ENCODE results near the gene WDR33.

Gene WDR33

GRCh38 chr2:127673291-127674069 lies 137.5 kb downstream of the WDR33 start:
- no peak for DNase-seq

- DNase-seq = no peak
Measured at GRCh38 chr2:127672341-127673224, 138.4 kb downstream of the WDR33 start.

DNA sequence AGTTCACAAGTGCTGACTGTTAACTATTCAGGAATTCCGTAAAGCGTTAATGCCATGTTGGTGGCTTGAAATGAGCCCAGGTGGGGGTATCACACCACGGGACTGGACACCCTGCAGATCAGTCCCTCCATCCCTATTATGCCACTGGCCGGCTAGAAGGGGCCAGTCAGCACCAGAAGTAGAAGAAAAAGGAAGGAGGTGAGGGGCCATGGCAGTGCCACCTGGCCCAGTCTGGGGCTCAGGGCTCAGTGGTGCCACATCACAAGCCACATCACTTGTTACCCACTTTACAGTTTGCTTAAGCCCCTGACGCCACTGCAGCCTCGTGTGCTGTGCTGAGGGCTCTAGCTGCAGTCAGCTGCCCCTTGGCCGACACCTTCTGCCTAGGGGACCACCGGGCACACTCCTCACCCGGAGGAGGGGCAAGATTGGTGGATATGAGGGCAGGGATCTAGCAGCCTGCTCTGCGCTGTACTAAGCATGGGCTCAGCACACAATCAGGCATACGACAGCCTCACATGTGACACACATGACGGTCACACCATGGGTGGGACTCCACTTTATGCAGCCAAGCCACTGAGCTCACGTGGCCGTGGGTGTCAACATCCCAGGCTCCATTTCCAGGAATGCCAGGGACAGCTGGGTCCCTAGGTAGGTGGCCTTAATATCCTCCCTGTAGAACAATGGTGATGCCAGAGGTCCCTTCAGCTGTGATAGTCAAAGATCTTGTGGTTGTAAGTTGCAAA lies 139.2 kb downstream of the WDR33 start:
- DNase-seq = no peak

DNA sequence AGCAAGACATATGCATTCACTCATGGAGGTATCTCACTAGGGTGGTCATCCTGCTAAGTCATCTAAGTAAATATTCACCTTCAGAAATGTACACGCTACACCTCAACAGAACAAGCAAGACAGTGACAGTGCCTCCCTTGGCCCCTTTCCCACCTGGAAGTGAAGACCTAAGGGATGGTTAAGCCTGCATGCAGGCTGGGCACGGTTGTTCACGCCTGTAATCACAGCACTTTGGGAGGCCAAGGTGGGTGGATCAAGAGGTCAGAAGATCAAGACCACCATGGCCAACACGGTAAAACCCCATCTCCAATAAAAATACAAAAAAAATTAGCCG lies 140.0 kb downstream of the WDR33 start:
- DNase-seq = no peak

- no peak for DNase-seq
Measured at GRCh38 chr2:127670055-127670956, 140.7 kb downstream of the WDR33 start.

DNA sequence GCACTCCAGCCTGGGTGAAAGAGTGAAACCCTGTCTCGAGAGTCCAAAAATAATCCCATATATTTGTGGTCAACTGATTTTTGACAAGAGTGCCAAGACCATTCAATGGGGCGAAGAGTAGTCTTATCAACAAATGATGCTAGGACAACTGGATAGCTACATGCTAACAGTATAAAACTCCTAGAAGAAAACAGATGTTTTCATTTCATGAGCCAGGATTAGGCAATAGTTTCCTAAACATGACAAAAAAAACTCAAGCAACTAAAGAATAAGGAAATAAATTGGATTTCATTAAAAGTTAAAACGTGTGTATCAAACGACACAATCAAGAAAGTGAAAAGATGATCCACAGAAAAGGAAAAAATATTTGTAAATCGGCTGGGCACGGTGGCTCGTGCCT lies 141.9 kb downstream of the WDR33 start:
- DNase-seq = no peak

- DNase-seq = no peak
Measured at GRCh38 chr2:127665267-127665893, 145.6 kb downstream of the WDR33 start.

- DNase-seq = no peak
Measured at GRCh38 chr2:127664895-127665225, 146.1 kb downstream of the WDR33 start.

DNA sequence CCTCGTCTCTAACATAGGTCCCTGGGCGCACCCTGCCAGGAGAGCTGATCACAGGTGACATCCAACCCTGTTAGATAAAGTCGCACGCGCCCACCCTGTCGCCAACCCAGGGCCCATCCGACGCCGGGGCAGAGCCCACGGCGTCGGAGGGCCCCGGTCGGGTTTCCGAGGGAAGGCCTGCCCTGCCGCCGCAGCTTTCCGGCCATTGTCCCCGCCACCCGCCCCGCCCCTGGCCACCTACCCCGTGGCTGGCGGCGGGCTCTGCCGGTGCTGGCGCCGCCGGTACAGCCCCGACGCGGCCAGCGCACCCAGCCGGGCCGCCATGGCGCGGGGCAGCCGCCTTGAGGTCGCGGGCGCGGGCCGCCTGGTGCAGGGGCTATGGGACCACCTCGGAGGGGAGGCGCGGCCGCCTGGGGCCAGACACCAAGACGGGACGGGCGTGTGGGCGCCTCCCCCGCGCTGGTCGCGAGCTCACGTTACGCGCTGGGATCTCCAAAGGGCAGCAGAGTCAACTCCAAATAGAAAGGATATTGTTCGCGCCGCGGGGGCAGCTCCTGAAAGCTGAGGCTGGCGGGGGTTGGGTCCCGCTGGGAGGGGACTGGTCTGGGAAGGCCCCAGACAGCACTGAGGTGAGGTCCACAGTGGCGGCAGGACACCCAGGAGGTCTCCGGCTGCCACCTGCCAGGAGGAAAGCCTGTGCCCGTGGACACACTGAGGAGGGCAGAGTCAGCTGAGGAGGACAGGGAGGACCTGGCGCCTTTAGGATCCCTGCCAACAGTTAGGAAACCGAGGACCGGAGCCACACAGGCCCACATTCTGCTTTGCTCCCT lies 146.7 kb downstream of the WDR33 start:
- DNase-seq = no peak

- DNase-seq = no peak
Measured at GRCh38 chr2:127663566-127664064, 147.4 kb downstream of the WDR33 start.

DNA sequence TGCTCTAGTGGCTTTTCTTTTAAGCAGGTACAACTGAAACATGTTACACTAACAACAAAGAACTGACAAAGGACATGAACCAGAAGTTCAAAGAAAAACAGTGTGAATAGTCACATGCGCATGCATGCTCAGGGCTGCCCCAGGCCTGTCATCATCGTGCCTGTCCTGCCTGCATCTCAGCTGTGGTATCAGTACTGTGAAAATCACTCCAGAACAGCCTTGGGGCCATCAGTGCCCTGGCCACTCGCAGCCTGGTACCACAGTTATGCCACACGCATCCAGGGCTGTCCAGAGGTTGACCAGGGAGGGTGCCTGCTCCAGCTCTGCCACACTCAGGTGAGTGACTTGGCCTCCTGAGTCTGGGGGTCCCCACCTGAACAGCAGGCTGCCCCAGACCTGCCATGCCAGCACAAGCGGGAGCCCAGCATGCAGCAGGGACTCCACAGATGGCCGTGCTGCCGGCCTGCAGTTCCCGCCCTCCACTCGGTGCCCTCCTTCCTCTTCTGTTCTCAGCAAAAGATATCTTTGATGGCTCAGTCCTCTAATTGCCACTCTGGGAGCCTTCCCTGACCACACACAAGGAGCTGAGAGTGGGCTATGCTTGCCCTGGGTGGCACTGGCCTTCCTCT lies 147.9 kb downstream of the WDR33 start:
- no peak for DNase-seq

GRCh38 chr2:127661949-127662510 lies 148.9 kb downstream of the WDR33 start:
- DNase-seq = no peak

- peak in 21 of 56 donors; percentile 17 to 65 (median 44) for DNase-seq
Measured at GRCh38 chr2:127661072-127661649, 149.8 kb downstream of the WDR33 start.

GRCh38 chr2:127660291-127660578 lies 150.7 kb downstream of the WDR33 start:
- no peak for DNase-seq

DNA sequence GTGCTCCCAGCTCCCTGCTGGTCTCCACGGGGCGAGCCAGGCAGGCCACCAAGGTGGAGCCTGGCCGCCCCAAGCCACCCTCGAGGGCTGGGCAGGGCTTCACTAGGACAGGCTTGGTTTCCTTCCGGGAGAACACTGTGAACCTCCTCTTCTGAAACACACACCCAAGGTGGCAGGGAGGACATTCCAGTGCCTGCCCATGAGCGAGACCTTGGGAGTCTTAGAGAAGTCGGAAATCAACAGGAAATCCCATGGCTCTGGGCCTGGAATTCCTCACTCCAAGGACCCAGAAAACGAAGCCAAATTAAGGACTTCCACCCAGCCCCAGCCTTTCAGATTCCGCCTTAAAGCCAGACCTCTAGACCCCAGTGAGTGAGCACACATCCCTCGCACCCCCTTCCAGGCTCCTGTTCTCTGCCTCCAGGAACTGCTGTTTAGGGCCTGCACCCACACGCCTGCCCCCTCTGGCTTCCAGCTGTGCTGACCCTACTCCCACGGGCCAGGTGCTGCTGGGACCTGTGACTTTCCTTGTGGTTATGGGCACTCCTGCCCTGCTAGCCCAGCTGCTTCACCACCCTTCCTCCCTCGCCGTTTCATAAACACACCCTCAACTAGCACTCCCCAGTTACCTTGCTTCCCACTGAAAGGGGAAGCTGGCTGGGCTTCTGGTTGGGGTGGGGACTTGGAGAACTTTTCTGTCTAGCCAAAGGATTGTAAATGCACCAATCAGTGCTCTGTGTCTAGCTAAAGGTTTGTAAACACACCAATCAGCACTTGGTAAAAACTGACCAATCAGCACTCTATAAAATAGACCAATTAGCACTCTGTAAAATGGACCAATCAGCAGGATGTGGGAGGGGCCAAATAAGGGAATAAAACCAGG lies 151.3 kb downstream of the WDR33 start:
- DNase-seq = no peak

DNA sequence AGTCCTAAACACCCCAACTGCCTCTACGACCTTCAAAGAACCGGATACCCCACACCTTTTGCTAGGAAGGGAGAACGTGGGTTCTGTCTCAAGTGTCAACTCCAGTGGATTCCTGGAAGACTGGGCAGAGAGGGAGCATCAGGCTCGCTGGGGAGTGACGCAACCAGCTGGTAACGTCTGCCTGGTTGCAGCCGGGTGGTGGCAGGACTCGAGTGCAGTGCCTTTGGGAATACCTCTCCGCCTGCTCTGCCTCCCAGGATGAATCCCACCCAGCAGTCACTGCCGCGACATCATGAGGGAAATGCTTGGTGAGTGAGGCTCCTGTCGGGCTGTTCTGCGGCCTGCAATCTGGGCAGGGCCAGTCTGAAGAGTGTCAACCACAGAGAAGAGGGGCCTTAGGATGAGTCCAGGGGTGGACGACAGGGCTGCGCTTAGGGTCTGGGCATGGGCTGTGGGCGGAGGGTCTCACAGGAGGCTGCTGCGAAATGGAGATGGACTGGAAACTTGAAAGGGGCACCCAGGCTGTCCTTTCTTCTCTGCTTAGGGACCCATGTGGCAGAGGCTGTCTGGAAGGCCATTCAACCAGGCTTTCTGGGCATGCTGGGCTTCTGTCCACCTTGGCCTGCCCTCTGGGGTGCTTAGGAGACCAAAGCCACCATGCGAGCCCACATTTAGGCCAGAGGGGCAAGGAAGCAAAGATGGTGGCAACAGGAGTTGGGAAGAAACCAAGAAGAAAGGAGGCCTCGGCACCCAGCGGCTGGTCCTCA lies 152.1 kb downstream of the WDR33 start:
- DNase-seq = no peak

DNA sequence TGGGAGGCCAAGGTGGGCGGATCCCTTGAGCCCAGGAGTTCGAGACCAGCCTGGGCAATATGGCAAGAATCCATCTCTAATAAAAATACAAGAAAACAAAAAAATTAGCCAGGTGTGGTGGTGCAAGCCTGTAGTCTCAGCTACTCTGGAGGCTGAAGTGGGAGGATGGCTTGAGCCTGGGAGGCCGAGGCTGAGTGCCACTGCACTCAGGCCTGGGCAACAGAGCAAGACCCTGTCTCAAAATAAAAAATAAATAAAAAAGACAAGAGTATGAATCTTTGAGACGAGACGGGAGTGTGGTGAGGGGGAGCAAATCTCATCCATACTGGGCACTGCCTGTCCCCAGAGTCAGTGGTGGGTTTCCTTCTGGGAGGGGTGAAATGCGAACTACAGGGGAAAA lies 152.8 kb downstream of the WDR33 start:
- DNase-seq = no peak

All from nucleus accumbens (tissue), 56 donors.